Panc1 (cell line): Measurements from ENCODE around the gene LDLRAD4. TPM values are rescaled to one million over a fixed set of nuclear protein-coding genes. Genes with fewer than 3 reads are reported as not detected.

Experiments
- ATAC-seq: fragments of 200-7000 bp; cut with Tn5 transposase; 2 replicates; pipeline ENCODE4 v1.9.1; 2020; ENCODE audit warnings: mild to moderate bottlenecking, moderate library complexity
- BruUV-seq: library from RNA; stranded (reverse); fragments of 400-500 nt; replicated peaks from 2 replicates; lab custom pipeline; 2021; lab: Mats Ljungman, UMichigan
- CTCF ChIA-PET: fragments of 300-600 bp; sonication (Branson Sonifier 250); formaldehyde crosslinking; loops from one replicate; lab custom pipeline; 2022; ENCODE audit warnings: antibody characterized with exemption; lab: Charles Lee
- POLR2A ChIA-PET: fragments of 300-600 bp; sonication (Branson Sonifier 250); formaldehyde crosslinking; loops from one replicate; lab custom pipeline; 2022; ENCODE audit warnings: antibody characterized with exemption; lab: Charles Lee
- DNase-seq: peaks from one replicate; pipeline ENCODE4 v3.0.0-alpha.2; 2010; ENCODE audit warnings: low read depth, low spot score
- H3K27ac ChIP-seq: 2 replicates; pipeline ENCODE4 v1.5.1; 2011; ENCODE audit warnings: mild to moderate bottlenecking, low read length, inconsistent platforms
- H3K27me3 ChIP-seq: fragments of 200-500 bp; sonication (Bioruptor generic); 2 replicates; pipeline ENCODE4 v1.6.0; 2014; ENCODE audit warnings: low read length, inconsistent platforms; ENCODE audit not compliant: control insufficient read depth, insufficient read depth
- H3K36me3 ChIP-seq: fragments of 200-500 bp; sonication (Bioruptor generic); 2 replicates; pipeline ENCODE4 v1.5.1; 2014; ENCODE audit warnings: inconsistent platforms, mild to moderate bottlenecking, low read length, moderate library complexity; ENCODE audit not compliant: control insufficient read depth, insufficient read depth
- H3K4me1 ChIP-seq: 2 replicates; pipeline ENCODE4 v1.5.1; 2011; ENCODE audit warnings: inconsistent platforms, mild to moderate bottlenecking, low read length, moderate library complexity; ENCODE audit not compliant: control insufficient read depth, insufficient read depth
- H3K4me3 ChIP-seq, 2 experiments: 2 replicates each; pipeline ENCODE4 v1.5.1; 2011 to 2012; ENCODE audit warnings: low read depth in 2 of 2, low read length in 2 of 2, mild to moderate bottlenecking in 2 of 2, inconsistent platforms in 1 of 2, moderate library complexity in 1 of 2
- H3K9me3 ChIP-seq: fragments of 200-500 bp; sonication (Bioruptor generic); 2 replicates; pipeline ENCODE4 v1.5.1; 2014; ENCODE audit warnings: low read depth, mild to moderate bottlenecking, inconsistent platforms, low read length, moderate library complexity; ENCODE audit not compliant: control insufficient read depth, insufficient read depth
- POLR2AphosphoS5 ChIP-seq: IDR thresholded peaks from 2 replicates; pipeline ENCODE4 v1.6.1; 2012; ENCODE audit warnings: mild to moderate bottlenecking, low read depth, low read length, moderate library complexity
- SIN3A ChIP-seq: IDR thresholded peaks from 2 replicates; pipeline ENCODE4 v1.6.1; 2012; ENCODE audit warnings: low read depth, mild to moderate bottlenecking, low read length, moderate library complexity, borderline replicate concordance; ENCODE audit not compliant: insufficient read depth
- TCF7L2 ChIP-seq: IDR thresholded peaks from 2 replicates; pipeline ENCODE4 v1.6.1; 2011; ENCODE audit warnings: mild to moderate bottlenecking, low read depth, low read length, inconsistent platforms
- in situ Hi-C: cut with HindIII; loops from 2 replicates; pipeline ENCODE4 v1.10.0; 2016; ENCODE audit warnings: low sequenced_read_pairs, low pct_unique_long_range_greater_than_20kb
- intact Hi-C: fragments of 100-400 bp; cut with micrococcal nuclease; formaldehyde crosslinking; loops from one replicate; pipeline ENCODE4 v1.10.0; 2022; ENCODE audit not compliant: unreplicated experiment
- total RNA-seq: library from RNA; stranded (reverse); gene quantifications from one replicate; pipeline ENCODE4 v1.2.1, GENCODE V29; 2021; ENCODE audit not compliant: unreplicated experiment
- TF ChIP-seq, protein P1 (sequence below), 2 experiments: IDR thresholded peaks; 2 replicates each; pipeline ENCODE4 v1.6.1; 2011 to 2012; ENCODE audit warnings: low read depth in 2 of 2, control low read depth in 1 of 2, low read length in 1 of 2, mild to moderate bottlenecking in 1 of 2, moderate library complexity in 1 of 2; ENCODE audit not compliant: insufficient read depth in 1 of 2
- TF ChIP-seq, protein P2 (sequence below): fragments of 450-650 bp; IDR thresholded peaks from 2 replicates; pipeline ENCODE4 v1.5.1; 2017; ENCODE audit warnings: mild to moderate bottlenecking

LDLRAD4 gene
- total RNA-seq, 1 experiment from 2014 or later: 0.28 TPM

DNA sequence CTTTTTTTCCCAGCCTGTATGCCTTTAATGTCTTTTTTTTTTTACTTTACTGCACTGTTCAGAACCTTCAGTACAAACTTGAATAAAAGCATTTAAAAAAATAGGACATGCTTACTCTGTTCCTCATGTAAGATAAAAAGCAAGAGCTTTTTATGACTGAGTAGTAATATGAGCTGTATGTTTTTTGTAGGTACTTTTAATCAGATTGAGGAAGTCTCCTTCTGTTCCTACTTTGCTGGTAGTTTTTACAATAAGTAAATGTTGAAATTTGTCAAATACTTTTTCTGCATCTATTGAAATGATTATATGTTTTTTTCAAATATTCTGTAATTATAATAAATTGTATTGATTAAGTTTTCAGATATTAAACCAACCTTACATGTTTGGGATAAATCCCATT is 318.0 kb downstream of the LDLRAD4 start:
- H3K27ac ChIP-seq: no peak overlapping the region
- in situ Hi-C loops (no loop called here), intact Hi-C loops (no loop called here)
- H3K27me3 ChIP-seq: peaks cover 26% of the 10 kb centered on the region
- TF ChIP-seq POLR2AphosphoS5 (no peak), TCF7L2 (no peak), SIN3A (no peak)
- TF ChIP-seq, protein P1, sequence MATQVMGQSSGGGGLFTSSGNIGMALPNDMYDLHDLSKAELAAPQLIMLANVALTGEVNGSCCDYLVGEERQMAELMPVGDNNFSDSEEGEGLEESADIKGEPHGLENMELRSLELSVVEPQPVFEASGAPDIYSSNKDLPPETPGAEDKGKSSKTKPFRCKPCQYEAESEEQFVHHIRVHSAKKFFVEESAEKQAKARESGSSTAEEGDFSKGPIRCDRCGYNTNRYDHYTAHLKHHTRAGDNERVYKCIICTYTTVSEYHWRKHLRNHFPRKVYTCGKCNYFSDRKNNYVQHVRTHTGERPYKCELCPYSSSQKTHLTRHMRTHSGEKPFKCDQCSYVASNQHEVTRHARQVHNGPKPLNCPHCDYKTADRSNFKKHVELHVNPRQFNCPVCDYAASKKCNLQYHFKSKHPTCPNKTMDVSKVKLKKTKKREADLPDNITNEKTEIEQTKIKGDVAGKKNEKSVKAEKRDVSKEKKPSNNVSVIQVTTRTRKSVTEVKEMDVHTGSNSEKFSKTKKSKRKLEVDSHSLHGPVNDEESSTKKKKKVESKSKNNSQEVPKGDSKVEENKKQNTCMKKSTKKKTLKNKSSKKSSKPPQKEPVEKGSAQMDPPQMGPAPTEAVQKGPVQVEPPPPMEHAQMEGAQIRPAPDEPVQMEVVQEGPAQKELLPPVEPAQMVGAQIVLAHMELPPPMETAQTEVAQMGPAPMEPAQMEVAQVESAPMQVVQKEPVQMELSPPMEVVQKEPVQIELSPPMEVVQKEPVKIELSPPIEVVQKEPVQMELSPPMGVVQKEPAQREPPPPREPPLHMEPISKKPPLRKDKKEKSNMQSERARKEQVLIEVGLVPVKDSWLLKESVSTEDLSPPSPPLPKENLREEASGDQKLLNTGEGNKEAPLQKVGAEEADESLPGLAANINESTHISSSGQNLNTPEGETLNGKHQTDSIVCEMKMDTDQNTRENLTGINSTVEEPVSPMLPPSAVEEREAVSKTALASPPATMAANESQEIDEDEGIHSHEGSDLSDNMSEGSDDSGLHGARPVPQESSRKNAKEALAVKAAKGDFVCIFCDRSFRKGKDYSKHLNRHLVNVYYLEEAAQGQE (IDR thresholded peaks at IDR 0.05; ENCODE audit: insufficient read depth in 1 of 2, low read depth in 2 of 2, low read length in 1 of 2): no peak
- TF ChIP-seq, protein P2, sequence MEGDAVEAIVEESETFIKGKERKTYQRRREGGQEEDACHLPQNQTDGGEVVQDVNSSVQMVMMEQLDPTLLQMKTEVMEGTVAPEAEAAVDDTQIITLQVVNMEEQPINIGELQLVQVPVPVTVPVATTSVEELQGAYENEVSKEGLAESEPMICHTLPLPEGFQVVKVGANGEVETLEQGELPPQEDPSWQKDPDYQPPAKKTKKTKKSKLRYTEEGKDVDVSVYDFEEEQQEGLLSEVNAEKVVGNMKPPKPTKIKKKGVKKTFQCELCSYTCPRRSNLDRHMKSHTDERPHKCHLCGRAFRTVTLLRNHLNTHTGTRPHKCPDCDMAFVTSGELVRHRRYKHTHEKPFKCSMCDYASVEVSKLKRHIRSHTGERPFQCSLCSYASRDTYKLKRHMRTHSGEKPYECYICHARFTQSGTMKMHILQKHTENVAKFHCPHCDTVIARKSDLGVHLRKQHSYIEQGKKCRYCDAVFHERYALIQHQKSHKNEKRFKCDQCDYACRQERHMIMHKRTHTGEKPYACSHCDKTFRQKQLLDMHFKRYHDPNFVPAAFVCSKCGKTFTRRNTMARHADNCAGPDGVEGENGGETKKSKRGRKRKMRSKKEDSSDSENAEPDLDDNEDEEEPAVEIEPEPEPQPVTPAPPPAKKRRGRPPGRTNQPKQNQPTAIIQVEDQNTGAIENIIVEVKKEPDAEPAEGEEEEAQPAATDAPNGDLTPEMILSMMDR: no peak
- POLR2A ChIA-PET: no interaction called here
- no peak for ATAC-seq
- no peak for DNase-seq
- no peaks in the 10 kb centered on the region for H3K4me1 ChIP-seq
- CTCF ChIA-PET: no interaction called here
- no peak overlapping the region for H3K4me3 ChIP-seq
- H3K9me3 ChIP-seq: no peaks in the 10 kb centered on the region
- no TSS peak for BruUV-seq
- no peaks in the 10 kb centered on the region for H3K36me3 ChIP-seq

GRCh38 chr18:13537022-13537780 is 318.6 kb downstream of the LDLRAD4 start:
- Histone ChIP-seq H3K4me1 (no peaks in the 10 kb centered on the region), H3K4me3 (no peak overlapping the region), H3K9me3 (no peaks in the 10 kb centered on the region), H3K27ac (no peak overlapping the region), H3K27me3 (peaks cover 26% of the 10 kb centered on the region), H3K36me3 (no peaks in the 10 kb centered on the region)
- POLR2A ChIA-PET: no interaction called here
- BruUV-seq: no TSS peak
- CTCF ChIA-PET: no interaction called here
- intact Hi-C loops: no loop called here
- no peak for ATAC-seq
- in situ Hi-C loops: no loop called here
- DNase-seq: no peak
- TF ChIP-seq, protein P2: no peak
- TF ChIP-seq, protein P1 (IDR thresholded peaks at IDR 0.05; ENCODE audit: insufficient read depth in 1 of 2, low read depth in 2 of 2, low read length in 1 of 2): no peak
- no peak for TF ChIP-seq TCF7L2
- TF ChIP-seq POLR2AphosphoS5: no peak
- no peak for TF ChIP-seq SIN3A
